Activated CD4-positive, alpha-beta T cell treated with anti-CD3 and anti-CD28 coated beads, Interleukin-2, amount 50 U/mL, for 4 hours (primary cell): ENCODE results near the gene SLBP.
"Not testable (repeated sequence)": the region's sequence is repeated elsewhere in the genome, so short reads cannot be mapped to it uniquely, and the experiment has no call there.

Experiments
- DNase-seq, 2 experiments: peaks; one replicate each; pipeline ENCODE4 v3.0.0-alpha.2; 2020

The SLBP gene

DNA sequence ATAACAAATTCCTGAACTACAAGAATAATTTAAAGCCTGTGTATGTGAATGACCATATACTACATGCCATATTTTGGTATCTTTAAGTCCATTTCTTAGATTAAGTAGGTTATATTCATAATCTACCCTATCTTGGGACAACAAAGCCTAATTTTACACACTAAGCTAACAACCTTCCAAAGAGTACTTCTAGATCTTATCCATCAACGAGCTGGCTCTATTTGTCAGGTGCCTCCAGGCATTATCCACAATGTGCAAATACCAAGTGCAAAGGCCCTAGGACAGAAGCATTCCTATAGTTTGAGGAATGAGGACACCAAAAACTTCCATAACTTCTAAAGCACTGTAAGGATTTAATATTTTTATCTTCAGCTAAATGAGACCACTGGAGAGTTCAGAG, 3.5 kb downstream of the SLBP start:
- DNase-seq, result no peak

DNA sequence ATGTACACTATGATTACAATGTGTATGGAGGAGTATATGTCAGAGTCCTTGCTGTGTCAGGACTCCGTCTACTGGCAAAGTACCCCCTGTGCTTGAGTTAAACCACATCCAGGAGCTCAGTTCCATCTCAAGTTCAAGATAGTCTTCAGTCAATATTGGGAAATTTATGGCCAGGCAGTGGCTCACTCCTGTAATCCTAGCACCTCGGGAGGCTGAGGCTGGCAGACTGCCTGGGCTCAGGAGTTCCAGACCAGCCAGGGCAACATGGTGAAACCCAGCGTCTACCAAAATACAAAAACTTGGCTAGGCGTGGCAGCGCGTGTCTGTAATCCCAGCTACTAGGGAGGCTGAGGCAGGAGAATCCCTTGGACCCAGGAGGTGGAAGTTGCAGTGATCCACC, 5.8 kb downstream of the SLBP start:
- DNase-seq, result no peak

DNA sequence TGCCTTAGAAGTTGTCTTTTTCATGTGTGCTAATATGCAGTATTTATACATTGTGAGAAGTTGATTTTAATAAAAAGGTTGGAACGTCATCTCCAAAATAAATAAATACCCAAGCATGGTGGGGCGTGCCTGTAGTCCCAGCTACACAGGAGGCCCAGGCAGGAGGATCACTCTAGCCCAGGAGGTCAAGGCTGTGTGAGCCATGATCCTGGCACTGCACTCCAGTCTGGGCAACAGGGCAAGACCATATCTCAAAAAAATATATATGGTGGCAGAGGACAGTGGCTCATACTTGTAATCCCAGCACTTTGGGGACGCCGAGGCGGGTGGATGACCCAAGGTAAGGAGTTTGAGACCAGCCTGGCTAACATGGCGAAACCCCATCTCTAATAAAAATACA, 6.4 kb downstream of the SLBP start:
- no peak for DNase-seq

DNA sequence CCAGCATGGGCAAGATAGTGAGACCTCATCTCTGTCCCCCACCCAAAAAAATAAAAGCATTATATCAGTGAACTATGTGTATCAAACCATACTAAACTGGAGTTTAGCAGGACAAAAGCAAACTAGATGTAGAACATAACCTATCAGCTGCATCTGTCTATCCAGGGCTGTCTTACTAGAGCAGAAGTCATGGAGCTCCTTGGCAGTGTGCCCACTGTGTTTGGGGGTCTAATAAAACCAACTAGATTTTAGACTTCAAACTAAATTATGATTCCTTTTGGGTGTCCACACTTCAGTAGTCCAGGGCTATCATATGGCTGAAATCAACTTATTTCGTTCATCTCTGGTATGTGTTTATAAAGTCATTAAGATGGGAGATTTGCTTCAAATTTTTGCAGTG, 8.3 kb downstream of the SLBP start:
- DNase-seq, result no peak

DNA sequence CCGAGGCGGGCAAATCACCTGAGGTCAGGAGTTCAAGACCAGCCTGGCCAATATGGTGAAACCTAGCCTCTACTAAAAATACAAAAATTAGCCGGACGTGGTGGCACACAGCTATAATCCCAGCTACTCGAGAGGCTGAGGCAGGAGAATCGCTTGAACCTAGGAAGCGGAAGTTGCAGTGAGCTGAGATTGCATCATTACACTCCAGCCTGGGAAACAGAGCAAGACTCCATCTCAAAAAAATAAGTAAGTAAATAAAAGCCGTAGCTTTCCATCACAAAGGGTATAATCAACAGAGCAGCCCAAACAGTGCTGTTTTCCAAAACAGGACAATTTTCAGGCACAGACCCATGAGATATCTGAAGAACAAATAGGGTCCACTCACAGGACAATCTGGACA, 10.4 kb downstream of the SLBP start:
- DNase-seq, result not testable (repeated sequence)

DNA sequence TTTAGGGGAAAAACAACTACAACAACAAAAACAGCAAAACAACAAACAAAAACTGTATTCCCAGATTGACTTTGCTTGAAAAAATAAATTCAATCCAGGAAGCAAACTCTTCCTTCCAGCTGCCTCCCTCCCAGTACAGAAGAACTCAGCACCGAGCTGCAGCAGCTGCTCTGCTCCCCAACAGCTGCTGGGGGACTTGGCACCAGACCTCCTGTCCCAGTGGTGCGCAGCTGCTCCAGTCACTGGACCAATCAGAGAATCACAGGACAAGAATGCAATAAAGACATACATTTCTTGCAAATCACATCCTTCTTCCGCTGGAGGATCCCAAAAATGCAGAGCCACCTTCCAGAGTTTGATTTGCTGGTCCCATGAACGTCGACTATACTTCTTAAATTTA, 16.2 kb downstream of the SLBP start:
- DNase-seq, result no peak

DNA sequence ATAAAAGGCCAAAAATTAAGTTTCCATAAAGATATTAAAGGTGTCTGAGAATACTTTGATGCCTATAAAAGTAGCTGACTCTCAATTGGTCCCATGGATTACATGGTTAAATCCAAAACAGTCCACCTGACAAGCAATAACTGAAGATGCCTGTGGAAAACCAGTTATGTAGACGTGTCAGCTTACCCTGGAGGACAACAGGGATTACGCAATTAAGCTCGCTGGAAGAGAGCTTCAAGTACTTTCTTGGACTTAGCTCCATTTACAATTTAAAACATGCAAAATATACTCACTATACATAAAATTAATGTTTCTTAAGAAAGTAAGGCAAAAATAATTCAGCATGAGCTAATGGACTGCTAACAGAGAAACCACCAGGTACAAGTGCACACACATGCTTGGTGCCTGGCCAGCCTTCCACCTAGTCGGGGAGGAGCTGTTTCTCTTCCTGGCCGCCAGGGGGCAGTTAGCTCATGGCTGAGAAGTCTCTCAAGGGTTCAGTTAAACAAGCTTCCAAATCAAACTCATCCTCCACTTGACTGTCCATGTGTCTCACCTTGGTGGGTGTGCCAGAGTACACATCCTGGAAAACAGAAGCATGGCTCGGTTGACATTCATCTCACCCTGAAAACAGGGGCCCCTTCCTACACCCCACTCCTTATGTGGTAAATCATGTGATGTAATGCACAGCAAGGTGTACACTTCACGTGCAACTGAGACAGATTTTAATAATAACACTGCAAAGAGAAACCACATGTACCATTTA, 18.8 kb downstream of the SLBP start:
- DNase-seq, result peak; percentile 67 to 72

DNA sequence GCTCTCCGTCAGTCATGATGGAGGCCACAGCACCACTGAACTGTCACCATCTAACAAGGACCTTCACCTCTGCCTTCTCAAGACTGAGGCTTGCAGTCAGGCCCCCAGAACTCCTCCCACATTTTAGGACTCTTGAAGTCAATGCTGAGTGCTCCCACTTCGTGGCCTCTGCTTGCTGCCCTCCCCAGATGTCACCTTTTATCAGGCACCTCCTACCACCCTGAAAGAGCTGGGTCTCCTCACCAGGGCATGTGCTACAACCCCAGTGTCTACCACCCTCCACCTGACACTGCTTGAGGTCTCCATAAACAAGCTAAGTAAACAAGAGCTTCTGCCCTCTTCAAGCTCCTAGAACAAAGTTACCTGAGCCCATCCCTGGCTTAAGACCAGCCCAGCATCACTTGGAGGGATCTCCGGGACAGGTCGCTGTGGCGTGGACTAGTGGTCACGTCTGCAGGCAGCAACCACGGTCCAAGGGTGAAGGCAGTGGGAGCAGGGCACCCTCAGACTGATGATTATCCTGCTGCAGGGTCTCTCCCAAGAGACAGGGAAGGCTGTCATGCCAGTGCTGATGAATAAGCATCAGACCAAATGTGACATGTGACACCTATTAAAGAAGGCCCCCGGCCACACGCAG, 20.3 kb downstream of the SLBP start:
- DNase-seq, result no peak

DNA sequence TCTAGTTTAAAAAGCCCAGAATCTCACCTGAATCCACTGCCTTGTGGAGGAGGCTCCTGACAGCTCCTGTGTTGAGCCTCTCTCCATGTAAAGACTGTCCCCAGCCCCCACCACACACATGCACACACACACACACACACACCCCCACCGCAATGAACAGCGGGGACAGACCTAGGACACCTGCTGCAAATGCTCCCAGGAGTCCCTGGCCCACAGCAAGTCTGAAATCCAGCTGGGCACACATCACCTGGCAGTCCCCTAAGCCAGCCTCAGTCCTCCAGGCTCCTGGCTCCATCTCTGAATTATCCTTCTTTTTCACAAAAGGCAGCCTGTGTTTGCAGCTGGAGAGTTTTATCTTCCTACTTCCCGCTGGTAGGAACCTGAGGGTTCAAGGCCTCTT, 21.4 kb downstream of the SLBP start:
- no peak for DNase-seq

DNA sequence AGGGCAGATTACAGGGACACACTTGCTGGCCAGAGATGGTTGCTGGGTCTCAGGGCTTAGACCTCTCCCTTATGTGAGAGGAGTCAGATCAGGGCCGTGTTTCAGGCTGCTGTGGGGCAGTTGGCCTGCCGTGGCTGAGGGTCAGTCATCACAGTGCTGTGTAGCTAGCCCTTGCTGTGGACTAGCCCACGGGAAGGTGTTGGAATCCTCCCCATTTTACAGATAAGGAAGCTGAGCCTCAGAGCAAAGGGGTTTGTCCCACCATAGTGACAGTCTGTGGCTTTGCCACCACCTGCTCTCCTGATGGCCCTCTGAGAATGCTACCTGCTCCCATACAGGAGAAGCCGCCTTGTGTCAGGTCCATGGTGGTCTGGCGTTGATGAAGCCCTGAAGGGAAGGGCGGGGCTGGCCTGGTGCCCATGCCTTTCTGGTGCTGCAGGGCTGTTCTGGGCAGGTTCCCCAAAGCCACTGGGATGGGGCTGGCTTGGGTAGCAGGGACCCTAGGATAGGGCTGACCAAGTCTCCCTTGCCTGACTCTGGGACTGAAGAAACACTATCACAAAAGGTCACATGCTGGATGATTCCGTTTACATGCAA, 25.6 kb downstream of the SLBP start:
- no peak for DNase-seq

DNA sequence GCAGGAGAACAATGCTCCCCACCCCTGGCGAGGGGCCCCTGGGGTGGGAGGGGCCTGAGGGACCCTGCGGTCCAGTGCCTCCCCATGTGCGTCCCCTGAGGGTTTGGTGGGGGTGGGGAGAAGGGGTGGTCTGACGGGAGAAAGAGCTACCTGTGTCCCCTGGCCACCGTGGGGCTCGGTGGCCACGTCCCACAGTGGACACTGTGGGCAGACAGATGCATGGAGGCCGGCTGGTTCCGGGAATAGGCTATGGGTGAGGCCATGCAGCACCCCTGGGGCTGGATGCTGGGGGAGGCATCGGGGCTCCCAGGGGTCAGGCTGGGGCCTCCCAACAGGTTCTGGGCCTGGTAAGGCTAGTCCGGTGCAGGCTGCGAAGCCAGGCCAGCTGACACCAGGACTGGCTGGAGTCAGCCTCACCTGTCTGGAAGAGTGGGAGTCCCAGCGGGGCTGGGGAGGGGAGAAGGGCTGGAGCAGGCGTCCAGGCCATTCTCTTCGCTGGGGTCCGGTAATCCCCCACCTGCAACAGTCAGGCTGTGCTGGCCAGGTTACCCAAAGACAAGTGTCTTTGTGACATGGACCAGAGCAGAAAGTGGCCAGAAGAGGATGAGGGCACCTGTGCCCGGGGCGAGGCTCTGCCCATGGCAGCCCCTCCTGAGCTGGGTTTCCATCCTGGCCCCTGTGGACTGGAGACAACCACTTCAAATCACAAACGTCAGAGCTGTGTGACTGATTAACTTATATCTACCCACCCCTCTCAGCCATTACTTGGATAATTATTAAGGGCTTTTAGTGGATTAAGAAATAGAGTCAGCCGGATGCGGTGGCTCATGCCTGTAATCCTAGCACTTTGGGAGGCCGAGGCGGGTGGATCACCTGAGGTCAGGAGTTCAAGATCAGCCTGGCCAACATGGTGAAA, 26.6 kb downstream of the SLBP start:
- DNase-seq, result no peak

DNA sequence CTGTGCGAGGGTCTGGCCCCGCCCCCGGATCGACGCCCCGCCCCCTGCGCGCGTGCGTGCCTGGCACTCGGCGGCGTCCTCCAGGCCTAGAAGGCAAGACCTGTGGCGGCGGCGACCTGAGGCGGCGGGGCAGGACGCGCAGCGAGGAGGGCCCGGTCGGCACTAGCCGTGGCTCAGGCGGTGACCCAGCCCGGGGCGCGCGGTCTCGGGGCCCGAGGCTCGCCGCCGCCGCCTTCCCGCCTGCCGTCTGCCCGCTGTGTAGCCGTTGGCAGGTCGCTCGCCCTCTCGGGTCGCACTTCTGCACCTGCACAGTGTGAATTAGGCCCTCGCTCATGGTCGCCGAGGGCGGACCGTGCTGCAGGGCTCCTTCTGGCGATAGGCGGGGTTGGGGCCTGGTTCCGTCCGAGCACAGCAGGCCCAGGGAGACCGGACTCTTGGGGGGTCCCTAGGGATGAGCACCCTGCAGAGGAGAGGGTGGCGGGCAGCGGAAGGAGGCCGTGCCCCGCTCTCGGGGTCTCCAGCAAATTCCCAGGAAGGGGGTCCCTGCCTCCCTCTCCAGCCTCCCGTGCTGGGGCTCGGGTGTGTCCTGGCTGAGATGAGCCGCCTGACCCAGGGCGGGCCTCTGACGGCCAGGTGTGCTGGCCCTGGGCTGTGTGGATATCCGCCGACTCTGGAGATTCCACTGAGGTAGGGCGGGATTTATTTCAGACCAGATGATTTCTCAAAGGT, 27.4 kb downstream of the SLBP start:
- peak; percentile 89 to 91 for DNase-seq

DNA sequence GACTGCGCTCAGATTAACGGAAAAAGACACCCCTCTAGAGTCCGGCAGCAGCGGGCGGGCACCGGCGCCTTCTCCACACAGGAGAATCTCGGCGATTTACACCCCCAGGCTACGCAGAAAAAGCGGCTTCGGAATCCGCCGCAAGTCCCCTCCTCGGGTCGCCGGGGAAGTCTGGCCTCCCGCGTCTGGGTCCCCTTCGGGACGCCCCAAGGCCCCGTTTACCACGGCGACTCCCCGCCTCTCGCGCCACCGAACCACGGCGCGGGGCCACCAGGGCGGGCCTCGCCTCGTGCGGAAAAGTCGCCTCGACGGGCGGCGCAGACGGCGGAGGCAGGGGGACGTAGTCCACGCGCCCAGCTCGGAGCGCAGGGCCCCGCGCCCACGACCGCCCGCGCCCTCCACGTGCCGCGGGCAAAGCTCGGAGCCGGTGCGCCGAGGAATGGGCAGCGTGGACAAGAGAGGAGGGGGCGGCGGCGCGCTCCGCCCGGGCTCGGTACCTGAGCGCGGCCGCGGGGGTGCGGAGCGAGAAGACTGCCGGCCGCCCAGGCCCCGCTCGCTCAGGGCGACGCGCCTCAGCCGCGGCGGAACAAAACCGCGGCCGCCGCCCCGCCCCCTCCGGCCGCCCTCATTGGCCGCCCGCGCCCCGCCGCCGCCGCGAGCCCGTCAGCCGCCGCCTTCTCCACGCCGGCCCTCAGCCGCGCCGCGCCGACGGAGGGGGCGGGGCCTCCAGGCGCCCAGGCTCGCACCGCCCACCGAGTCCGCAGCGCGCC, 28.2 kb downstream of the SLBP start, which contains the start of gene FAM53A:
TSS of gene FAM53A (minus strand) at position 578 of the 770 bp plus-strand sequence. CDS start 15,572 bp downstream, outside the sequence.
- peak in 1 of 2 experiments; percentile 37 for DNase-seq

DNA sequence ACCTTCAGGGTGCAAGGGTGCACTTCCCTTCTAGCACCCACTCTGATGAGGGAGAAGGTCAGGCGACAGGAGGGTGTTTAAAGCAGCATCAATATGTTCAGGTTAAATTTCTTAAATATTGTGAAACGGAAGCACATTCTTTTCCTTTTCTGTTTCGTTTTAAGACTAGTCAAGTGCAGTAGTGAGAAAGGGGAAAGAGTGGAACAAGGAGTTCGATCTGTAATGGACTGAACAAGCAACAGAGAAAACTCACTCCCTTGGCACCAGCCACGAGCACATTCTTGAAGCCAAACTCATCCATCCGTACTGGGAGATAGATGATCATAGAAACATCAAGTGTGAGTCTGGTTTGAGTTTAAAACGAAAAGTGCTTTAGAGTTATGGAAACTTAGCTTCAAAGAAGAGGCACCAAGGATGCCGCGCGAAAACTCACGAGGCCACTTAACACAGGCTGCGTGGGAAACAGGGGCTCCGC, 28.8 kb downstream of the SLBP start:
- peak in 1 of 2 experiments; percentile 36 for DNase-seq

DNA sequence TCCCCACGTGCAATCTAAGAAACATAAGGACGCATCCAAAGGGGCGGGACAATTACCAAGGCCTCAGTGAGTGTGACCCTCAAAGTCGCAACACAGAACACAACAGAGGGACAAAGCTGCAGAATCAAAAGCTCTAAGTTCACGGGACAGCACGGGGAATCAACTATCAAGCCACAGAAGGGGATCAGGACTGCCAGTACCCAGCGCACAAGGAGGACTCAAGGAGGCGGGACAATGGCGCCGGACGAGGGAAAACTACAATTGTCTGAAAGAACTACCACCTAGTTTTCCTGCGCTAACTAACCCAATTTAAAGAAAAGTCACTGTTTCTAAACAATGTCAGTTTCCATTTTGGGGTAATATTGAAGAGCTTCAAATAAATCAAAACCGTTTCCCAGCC, 29.3 kb downstream of the SLBP start:
- no peak for DNase-seq

DNA sequence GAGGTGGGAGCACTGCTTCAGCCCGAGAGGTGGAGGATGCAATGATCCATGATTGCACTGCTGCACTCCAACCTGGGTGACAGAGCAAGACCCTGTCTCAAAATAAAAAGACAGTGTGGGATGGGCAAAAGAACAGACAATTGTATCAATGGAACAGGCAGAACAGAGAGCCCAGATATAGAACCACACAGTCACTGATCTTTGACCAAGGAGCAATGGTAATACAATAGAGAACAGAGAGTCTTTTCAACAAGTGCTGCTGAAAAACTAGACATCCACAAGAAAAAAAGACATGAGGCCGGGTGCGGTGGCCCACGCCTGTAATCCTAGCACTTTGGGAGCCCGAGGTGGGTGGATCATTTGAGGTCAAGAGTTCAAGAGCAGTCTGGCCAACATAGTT, 33.9 kb downstream of the SLBP start:
- DNase-seq, result no peak

DNA sequence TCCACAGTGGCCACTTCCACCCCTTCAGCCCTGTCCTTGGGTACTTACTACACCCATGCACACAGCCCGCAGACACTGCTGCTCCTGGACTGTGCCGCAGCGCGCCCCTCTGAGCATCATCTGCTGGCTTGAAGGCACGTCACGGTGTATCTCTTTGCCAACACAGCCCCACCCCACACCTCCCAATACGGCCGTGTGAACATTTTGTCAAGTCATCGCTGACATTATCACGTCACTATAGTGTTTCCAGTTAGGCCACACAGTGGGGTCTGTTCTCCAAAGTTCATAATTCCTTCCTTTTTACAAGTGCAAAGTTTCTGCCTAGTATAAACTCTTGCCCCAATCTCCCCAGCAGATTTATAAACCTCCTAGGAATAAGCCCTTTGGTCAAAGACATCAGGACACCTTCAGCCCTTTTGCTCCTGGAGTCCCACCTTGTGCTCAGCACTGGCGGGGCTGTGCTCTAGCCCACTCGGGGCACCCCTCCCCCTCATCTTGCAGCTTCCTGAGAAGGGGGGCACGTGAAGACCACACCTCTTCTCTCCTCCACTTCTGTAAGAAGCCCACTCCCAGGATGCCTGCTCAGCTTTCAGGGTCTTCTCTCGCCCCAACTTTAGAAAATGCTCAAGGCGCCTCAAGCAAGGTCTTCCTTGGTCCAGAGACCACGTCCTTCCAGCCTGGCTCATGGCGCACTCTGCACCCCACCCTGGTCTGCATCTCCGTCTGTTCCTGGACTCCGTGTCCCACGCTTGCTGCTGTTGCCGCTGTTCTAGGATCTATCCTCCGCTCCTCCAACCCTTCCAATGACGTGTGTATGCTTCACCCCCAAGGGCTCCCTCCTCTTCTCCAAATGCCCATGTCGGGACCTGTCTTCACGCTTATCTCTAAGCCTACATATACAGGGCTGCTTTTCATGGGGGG, 35.3 kb downstream of the SLBP start:
- DNase-seq, result no peak

DNA sequence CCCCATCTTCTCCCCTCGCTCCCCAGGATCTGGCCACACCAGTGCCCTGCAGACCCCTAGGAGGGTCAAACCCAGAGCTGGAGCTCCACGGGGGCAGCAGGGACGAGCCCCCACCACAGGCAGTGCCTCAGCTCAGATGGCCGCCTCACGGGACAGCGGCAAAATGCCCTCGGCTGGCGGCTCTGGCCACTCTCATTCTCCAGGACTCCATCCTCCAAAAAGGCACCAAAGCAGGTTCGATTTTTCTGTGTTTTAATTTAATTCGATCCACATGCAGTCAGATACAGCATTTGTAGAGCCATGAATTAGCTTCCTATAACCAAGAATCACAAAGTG, 36.3 kb downstream of the SLBP start:
- no peak for DNase-seq

DNA sequence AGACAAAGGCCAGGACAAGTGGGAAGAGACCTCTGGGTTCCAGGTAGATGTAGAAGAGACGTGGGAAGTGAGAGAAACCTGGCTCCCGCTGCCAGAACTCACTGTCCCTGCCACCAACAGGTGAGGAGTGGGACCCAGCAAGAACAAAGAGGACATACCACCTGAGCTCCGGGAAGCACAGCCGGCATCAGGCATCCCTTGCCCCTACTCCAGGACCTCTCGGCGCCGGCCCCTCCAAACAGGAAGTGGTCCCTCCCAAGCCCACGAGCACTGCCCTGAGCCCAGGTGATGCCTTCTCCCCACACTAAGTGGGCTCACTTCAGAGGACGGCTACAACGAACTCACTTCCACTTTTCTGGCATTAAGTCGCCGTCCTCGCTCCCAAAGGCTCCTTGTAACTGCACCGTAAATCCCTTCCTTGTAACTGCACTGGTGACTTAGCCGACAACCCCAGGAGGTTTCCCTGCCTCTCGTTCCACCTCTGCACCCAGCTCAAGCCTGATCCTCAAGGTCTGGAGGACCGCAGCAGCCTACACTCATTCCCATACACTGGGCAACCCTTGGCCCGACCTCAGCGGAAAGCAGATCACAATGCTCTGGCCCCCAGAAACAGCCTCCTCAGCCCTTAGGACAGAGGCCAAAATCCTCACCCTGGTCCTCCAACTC, 36.9 kb downstream of the SLBP start:
- no peak for DNase-seq

DNA sequence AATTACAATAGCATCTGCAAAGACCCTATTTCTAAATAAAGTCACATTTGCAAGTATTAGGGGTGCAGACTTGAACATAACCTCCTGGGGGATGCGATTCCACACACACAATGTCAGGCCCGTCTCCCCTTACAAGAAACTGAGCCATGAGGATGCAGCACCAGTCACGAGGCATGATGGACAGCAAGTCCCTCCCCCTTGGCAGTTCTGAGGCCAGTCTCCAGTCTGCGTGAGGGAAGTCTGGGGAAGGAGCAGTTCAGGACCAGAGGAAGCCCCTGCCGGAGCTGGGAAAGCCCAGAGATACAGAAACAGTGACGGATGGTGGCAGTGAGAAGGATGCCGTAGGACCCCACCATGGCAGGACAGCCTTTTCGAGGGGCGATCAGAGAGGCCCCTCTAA, 37.4 kb downstream of the SLBP start:
- no peak for DNase-seq
